ENCODE data around the gene MBP.

The MBP gene

DNA sequence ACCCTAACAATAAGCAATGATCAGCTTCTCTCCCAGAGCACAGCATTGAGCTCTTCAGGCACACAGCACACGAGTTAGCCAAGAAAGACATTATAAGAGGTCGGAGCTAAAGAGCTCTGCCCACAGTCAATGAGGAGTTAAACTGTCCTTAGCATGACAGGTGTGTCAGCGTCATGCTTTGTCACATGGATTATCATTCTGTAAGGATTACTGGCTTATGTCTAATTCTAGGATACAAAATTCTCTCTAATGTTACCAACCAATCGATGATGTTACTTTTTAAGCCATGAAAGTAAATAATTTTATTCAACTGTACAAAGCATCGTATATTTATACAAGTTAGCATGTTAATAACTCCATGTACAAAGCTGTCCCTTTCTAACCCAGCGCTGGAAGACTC is 201.4 kb downstream of the MBP start:
- no peak overlapping the region for H2BK5ac ChIP-seq (ENCODE audit: low read length)
- no CpG with 5 or more reads among the region's 6 CpGs for WGBS (ENCODE audit: extremely low coverage, insufficient coverage, low lambda C conversion rate)
- H3K27me3 ChIP-seq (ENCODE audit: insufficient read depth, low read length, poor library complexity), result no peaks in the 10 kb centered on the region
- H2AK5ac ChIP-seq (ENCODE audit: low read length), result no peak overlapping the region
- no peak overlapping the region for H3K9ac ChIP-seq (ENCODE audit: low read length)
- H3K79me1 ChIP-seq (ENCODE audit: low read length), result no peaks in the 10 kb centered on the region
- H3K4me3 ChIP-seq (ENCODE audit: low read length), result no peak overlapping the region
- DNase-seq, result no peak
- H3K4ac ChIP-seq (ENCODE audit: low read depth, low read length), result no peak overlapping the region
- H3K36me3 ChIP-seq (ENCODE audit: control insufficient read depth, insufficient read depth, low read length), result peaks cover 3% of the 10 kb centered on the region
- no peaks in the 10 kb centered on the region for H3K79me2 ChIP-seq (ENCODE audit: control insufficient read depth, insufficient read depth, low read length)
- no peak overlapping the region for H3K27ac ChIP-seq (ENCODE audit: low read depth, low read length)
- no peak overlapping the region for H2BK15ac ChIP-seq (replicated peaks; ENCODE audit: low read depth)
- H2BK120ac ChIP-seq (ENCODE audit: low read depth, low read length), result no peak overlapping the region
- no peaks in the 10 kb centered on the region for H3K4me1 ChIP-seq (ENCODE audit: control insufficient read depth, low read depth, low read length)
- H4K8ac ChIP-seq (ENCODE audit: low read depth, low read length), result no peak overlapping the region
- H3K56ac ChIP-seq (ENCODE audit: low read length), result no peak overlapping the region
- H3K18ac ChIP-seq (ENCODE audit: low read length), result no peak overlapping the region
- no peak overlapping the region for H3K4me2 ChIP-seq (ENCODE audit: low read length)
- H4K5ac ChIP-seq (ENCODE audit: low read length), result no peak overlapping the region
- H3K23ac ChIP-seq (ENCODE audit: low read length), result no peak overlapping the region

Data from mesendoderm (in vitro differentiated cells).